Dendritic cell treated with granulocyte-macrophage colony-stimulating factor and Interleukin-4, amounts not matched to agents 40 ng/mL and 50 ng/mL, for 4 days (primary cell): ENCODE results near the gene PCSK9.

ENCODE experiments used
- H3K27ac Mint-ChIP-seq: one replicate; pipeline ENCODE4 v1.8.0; 2022; ENCODE audit warnings: mild to moderate bottlenecking, mixed read lengths
- H3K27me3 Mint-ChIP-seq: one replicate; pipeline ENCODE4 v1.8.0; 2022; ENCODE audit warnings: mild to moderate bottlenecking, mixed read lengths
- H3K36me3 Mint-ChIP-seq: one replicate; pipeline ENCODE4 v1.8.0; 2022; ENCODE audit warnings: low read depth, mixed read lengths
- H3K4me1 Mint-ChIP-seq: one replicate; pipeline ENCODE4 v1.8.0; 2022; ENCODE audit warnings: low read depth, mixed read lengths
- H3K4me3 Mint-ChIP-seq: one replicate; pipeline ENCODE4 v1.8.0; 2022; ENCODE audit warnings: mild to moderate bottlenecking, moderate library complexity, mixed read lengths
- H3K9me3 Mint-ChIP-seq: one replicate; pipeline ENCODE4 v1.8.0; 2022; ENCODE audit warnings: mixed read lengths
- intact Hi-C: fragments of 100-400 bp; cut with micrococcal nuclease; formaldehyde crosslinking; loops from one replicate; pipeline ENCODE4 v1.15.0; 2022

Gene PCSK9

GRCh38 chr1:55055084-55055882, 15.9 kb downstream of the PCSK9 start:
- H3K4me1 Mint-ChIP-seq, result no peaks in the 10 kb centered on the region
- H3K27ac Mint-ChIP-seq, result no peak overlapping the region
- H3K4me3 Mint-ChIP-seq, result no peak overlapping the region
- H3K27me3 Mint-ChIP-seq, result no peaks in the 10 kb centered on the region
- no peaks in the 10 kb centered on the region for H3K9me3 Mint-ChIP-seq
- H3K36me3 Mint-ChIP-seq, result no peaks in the 10 kb centered on the region
- intact Hi-C loops, result no loop called here

- Mint-ChIP-seq H3K36me3 (no peaks in the 10 kb centered on the region), H3K27ac (no peak overlapping the region), H3K4me1 (no peaks in the 10 kb centered on the region), H3K9me3 (no peaks in the 10 kb centered on the region), H3K4me3 (no peak overlapping the region), H3K27me3 (no peaks in the 10 kb centered on the region)
- intact Hi-C loops, result no loop called here
These were observed 16.7 kb downstream of the PCSK9 start for GRCh38 chr1:55055951-55056631.

- Mint-ChIP-seq H3K4me1 (no peaks in the 10 kb centered on the region), H3K4me3 (no peak overlapping the region)
These were observed 17.3 kb downstream of the PCSK9 start for GRCh38 chr1:55056632-55056992.

GRCh38 chr1:55057270-55057955, 18.1 kb downstream of the PCSK9 start:
- Mint-ChIP-seq H3K4me3 (no peak overlapping the region), H3K9me3 (no peaks in the 10 kb centered on the region)

More at GRCh38 chr1:55056632-55056992, 17.3 kb downstream of the PCSK9 start:
- H3K36me3 Mint-ChIP-seq, result no peaks in the 10 kb centered on the region
- intact Hi-C loops, result no loop called here
- no peaks in the 10 kb centered on the region for H3K9me3 Mint-ChIP-seq
- H3K27ac Mint-ChIP-seq, result no peak overlapping the region
- no peaks in the 10 kb centered on the region for H3K27me3 Mint-ChIP-seq

GRCh38 chr1:55057956-55058298, 18.6 kb downstream of the PCSK9 start:
- no peaks in the 10 kb centered on the region for H3K36me3 Mint-ChIP-seq
- no peak overlapping the region for H3K4me3 Mint-ChIP-seq
- H3K27ac Mint-ChIP-seq, result no peak overlapping the region
- no peaks in the 10 kb centered on the region for H3K27me3 Mint-ChIP-seq
- intact Hi-C loops, result no loop called here
- no peaks in the 10 kb centered on the region for H3K4me1 Mint-ChIP-seq
- H3K9me3 Mint-ChIP-seq, result no peaks in the 10 kb centered on the region

More at GRCh38 chr1:55057270-55057955, 18.1 kb downstream of the PCSK9 start:
- no peak overlapping the region for H3K27ac Mint-ChIP-seq
- H3K4me1 Mint-ChIP-seq, result no peaks in the 10 kb centered on the region
- no peaks in the 10 kb centered on the region for H3K27me3 Mint-ChIP-seq
- H3K36me3 Mint-ChIP-seq, result no peaks in the 10 kb centered on the region
- intact Hi-C loops, result no loop called here

- Mint-ChIP-seq H3K36me3 (no peaks in the 10 kb centered on the region), H3K27me3 (no peaks in the 10 kb centered on the region), H3K9me3 (no peaks in the 10 kb centered on the region), H3K4me3 (no peak overlapping the region), H3K27ac (no peak overlapping the region), H3K4me1 (no peaks in the 10 kb centered on the region)
- intact Hi-C loops, result no loop called here
These were observed 20.2 kb downstream of the PCSK9 start for GRCh38 chr1:55059302-55060132.

- no peaks in the 10 kb centered on the region for H3K36me3 Mint-ChIP-seq
- intact Hi-C loops, result no loop called here
- no peaks in the 10 kb centered on the region for H3K27me3 Mint-ChIP-seq
- no peaks in the 10 kb centered on the region for H3K4me1 Mint-ChIP-seq
- no peak overlapping the region for H3K4me3 Mint-ChIP-seq
- no peak overlapping the region for H3K27ac Mint-ChIP-seq
- H3K9me3 Mint-ChIP-seq, result no peaks in the 10 kb centered on the region
These were observed 21.0 kb downstream of the PCSK9 start for GRCh38 chr1:55060133-55060999.

GRCh38 chr1:55061000-55061705, 21.8 kb downstream of the PCSK9 start:
- intact Hi-C loops, result no loop called here
- no peaks in the 10 kb centered on the region for H3K27me3 Mint-ChIP-seq
- H3K9me3 Mint-ChIP-seq, result no peaks in the 10 kb centered on the region
- peaks cover under 1% of the 10 kb centered on the region for H3K36me3 Mint-ChIP-seq
- H3K4me1 Mint-ChIP-seq, result no peaks in the 10 kb centered on the region
- no peak overlapping the region for H3K4me3 Mint-ChIP-seq
- no peak overlapping the region for H3K27ac Mint-ChIP-seq

GRCh38 chr1:55061706-55062321, 22.5 kb downstream of the PCSK9 start:
- Mint-ChIP-seq H3K36me3 (peaks cover 7% of the 10 kb centered on the region), H3K4me3 (no peak overlapping the region), H3K9me3 (no peaks in the 10 kb centered on the region), H3K27me3 (no peaks in the 10 kb centered on the region), H3K4me1 (no peaks in the 10 kb centered on the region), H3K27ac (no peak overlapping the region)
- intact Hi-C loops, result no loop called here

- H3K9me3 Mint-ChIP-seq, result no peaks in the 10 kb centered on the region
- no peaks in the 10 kb centered on the region for H3K4me1 Mint-ChIP-seq
- no peak overlapping the region for H3K27ac Mint-ChIP-seq
- intact Hi-C loops, result no loop called here
- no peak overlapping the region for H3K4me3 Mint-ChIP-seq
- H3K36me3 Mint-ChIP-seq, result peaks cover 16% of the 10 kb centered on the region
- no peaks in the 10 kb centered on the region for H3K27me3 Mint-ChIP-seq
These were observed 23.6 kb downstream of the PCSK9 start for GRCh38 chr1:55062801-55063576.

- Mint-ChIP-seq H3K36me3 (peaks cover 20% of the 10 kb centered on the region), H3K9me3 (no peaks in the 10 kb centered on the region), H3K27me3 (no peaks in the 10 kb centered on the region)
These were observed 24.2 kb downstream of the PCSK9 start for GRCh38 chr1:55063577-55063942.

GRCh38 chr1:55064071-55064581, 24.8 kb downstream of the PCSK9 start:
- Mint-ChIP-seq H3K4me1 (no peaks in the 10 kb centered on the region), H3K4me3 (no peak overlapping the region), H3K27me3 (no peaks in the 10 kb centered on the region), H3K9me3 (no peaks in the 10 kb centered on the region), H3K36me3 (peaks cover 25% of the 10 kb centered on the region), H3K27ac (no peak overlapping the region)
- intact Hi-C loops, result no loop called here

More at GRCh38 chr1:55063577-55063942, 24.2 kb downstream of the PCSK9 start:
- intact Hi-C loops, result no loop called here
- Mint-ChIP-seq H3K27ac (no peak overlapping the region), H3K4me3 (no peak overlapping the region), H3K4me1 (no peaks in the 10 kb centered on the region)
